OCI-LY3 (cell line): Measurements from ENCODE around the gene S100P.

ENCODE experiments used
- CTCF ChIP-seq: fragments of 200-600, 300-600 bp; sonication (generic); IDR thresholded peaks from 2 replicates; pipeline ENCODE4 v1.5.1; 2014; ENCODE audit warnings: antibody characterized with exemption, low read length, low read depth
- EZH2phosphoT487 ChIP-seq: fragments of 200-600 bp; shearing (Covaris generic); IDR thresholded peaks from 2 replicates; pipeline ENCODE4 v1.6.1; 2018; ENCODE audit warnings: antibody characterized with exemption, mixed run types, low read depth

DNA sequence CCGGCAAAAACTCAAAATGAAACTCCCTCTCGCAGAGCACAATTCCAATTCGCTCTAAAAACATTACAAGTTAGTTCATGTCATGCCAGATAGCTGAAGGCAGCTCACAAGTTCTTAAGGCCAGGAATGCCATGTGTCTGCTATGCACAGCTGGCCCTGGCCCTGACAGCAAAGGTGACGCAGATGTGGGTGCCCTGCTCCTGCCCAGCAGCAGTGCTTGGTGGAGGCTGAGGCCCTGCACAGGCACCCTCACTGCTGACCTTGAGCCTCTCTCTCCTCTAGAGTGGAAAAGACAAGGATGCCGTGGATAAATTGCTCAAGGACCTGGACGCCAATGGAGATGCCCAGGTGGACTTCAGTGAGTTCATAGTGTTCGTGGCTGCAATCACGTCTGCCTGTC is 2.9 kb downstream of the S100P start:
- TF ChIP-seq EZH2phosphoT487 = no peak
- no peak for TF ChIP-seq CTCF
